ENCODE results near the gene LEMD3.
A peak's percentile ranks its signal among the peaks of the same experiment; 100 is the strongest.

LEMD3 gene

GRCh38 chr12:65252515-65252914 is 83.1 kb downstream of the LEMD3 start:
- no peak for TF ChIP-seq CTCF (IDR thresholded peaks at IDR 0.05; ENCODE audit: insufficient read depth, low read depth, low read length, missing control alignments)
- no peak for DNase-seq (ENCODE audit: low read depth)
- no peak overlapping the region for H3K4me3 ChIP-seq (ENCODE audit: low read length)

GRCh38 chr12:65257986-65258385 is 88.6 kb downstream of the LEMD3 start:
- no peak for DNase-seq (ENCODE audit: low read depth)
- no peak for TF ChIP-seq CTCF (IDR thresholded peaks at IDR 0.05; ENCODE audit: insufficient read depth, low read depth, low read length, missing control alignments)
- no peak overlapping the region for H3K4me3 ChIP-seq (ENCODE audit: low read length)

- H3K4me3 ChIP-seq (ENCODE audit: low read length): no peak overlapping the region
- no peak for DNase-seq (ENCODE audit: low read depth)
- TF ChIP-seq CTCF (IDR thresholded peaks at IDR 0.05; ENCODE audit: insufficient read depth, low read depth, low read length, missing control alignments): no peak
These were observed 90.1 kb downstream of the LEMD3 start for GRCh38 chr12:65259501-65259900.

GRCh38 chr12:65263777-65264176 is 94.4 kb downstream of the LEMD3 start:
- TF ChIP-seq CTCF (IDR thresholded peaks at IDR 0.05; ENCODE audit: insufficient read depth, low read depth, low read length, missing control alignments): no peak
- DNase-seq (ENCODE audit: low read depth): no peak
- H3K4me3 ChIP-seq (ENCODE audit: low read length): no peak overlapping the region

GRCh38 chr12:65266408-65266807 is 97.0 kb downstream of the LEMD3 start:
- no peak for DNase-seq (ENCODE audit: low read depth)
- no peak for TF ChIP-seq CTCF (IDR thresholded peaks at IDR 0.05; ENCODE audit: insufficient read depth, low read depth, low read length, missing control alignments)
- H3K4me3 ChIP-seq (ENCODE audit: low read length): no peak overlapping the region

- no peak overlapping the region for H3K4me3 ChIP-seq (ENCODE audit: low read length)
- DNase-seq (ENCODE audit: low read depth): peak; percentile 43
- no peak for TF ChIP-seq CTCF (IDR thresholded peaks at IDR 0.05; ENCODE audit: insufficient read depth, low read depth, low read length, missing control alignments)
These were observed 100.2 kb downstream of the LEMD3 start for GRCh38 chr12:65269603-65270002.

GRCh38 chr12:65274602-65275272 is 105.4 kb downstream of the LEMD3 start:
- no peak for DNase-seq (ENCODE audit: low read depth)
- no peak for TF ChIP-seq CTCF (IDR thresholded peaks at IDR 0.05; ENCODE audit: insufficient read depth, low read depth, low read length, missing control alignments)
- no peak overlapping the region for H3K4me3 ChIP-seq (ENCODE audit: low read length)

All from epithelial cell of esophagus (primary cell).